ENCODE data around the gene DHCR7.

The DHCR7 gene

DNA sequence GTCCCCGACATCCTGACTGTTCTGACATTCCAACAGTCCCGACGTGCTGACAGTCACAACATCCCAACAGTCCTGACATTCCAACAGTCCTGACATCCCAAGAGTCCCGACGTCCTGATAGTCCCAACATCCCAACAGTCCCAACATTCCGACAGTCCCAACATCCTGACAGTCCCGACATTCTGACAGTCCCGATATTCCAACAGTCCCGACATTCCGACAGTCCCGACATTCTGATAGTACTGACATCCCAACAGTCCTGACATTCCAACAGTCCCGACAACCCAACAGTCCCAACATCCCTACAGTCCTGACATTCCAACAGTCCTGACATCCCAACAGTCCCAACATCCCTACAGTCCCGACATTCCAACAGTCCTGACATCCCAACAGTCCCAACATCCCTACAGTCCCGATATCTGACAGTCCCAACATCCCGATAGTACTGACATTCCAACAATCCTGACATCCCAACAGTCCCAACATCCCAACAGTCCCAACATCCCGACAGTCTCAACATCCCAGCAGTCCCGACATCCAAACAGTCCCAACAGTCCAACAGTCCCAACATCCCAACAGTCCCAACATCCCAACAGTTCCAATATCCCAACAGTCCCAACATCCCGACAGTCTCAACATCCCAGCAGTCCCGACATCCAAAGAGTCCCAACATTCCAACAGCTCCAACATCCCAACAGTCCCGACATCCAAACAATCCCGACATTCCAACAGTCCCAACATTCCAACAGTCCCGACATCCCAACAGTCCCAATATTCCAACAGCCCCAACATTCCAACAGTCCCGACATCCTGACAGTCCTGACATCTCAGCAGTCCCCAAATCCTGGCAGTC is 60.2 kb downstream of the DHCR7 start:
- DNase-seq (ENCODE audit: insufficient read length, low spot score) (no peak), FAIRE-seq (no peak)
- TF ChIP-seq POLR2A (IDR thresholded peaks at IDR 0.05; ENCODE audit: low read depth, low read length), result no peak

DNA sequence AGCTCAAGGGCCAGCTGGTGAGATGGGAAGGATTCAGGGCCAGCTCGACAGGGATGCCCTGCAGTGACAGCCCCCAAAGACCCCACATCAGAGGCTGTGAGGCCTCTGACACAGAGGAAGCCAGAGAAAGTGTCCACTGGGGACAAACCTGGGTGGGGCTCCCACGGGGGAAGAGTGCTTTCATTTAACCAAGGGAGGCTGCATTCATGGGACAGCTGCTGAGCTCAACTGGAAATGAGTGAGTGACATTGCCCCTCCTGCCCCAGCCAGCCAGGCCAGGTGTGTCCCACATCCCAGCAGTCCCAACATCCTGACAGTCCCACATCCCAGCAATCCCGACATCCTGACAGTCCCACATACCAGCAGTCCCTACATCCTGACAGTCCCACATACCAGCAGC is 61.0 kb downstream of the DHCR7 start:
- FAIRE-seq (no peak), DNase-seq (ENCODE audit: insufficient read length, low spot score) (no peak)
- TF ChIP-seq POLR2A (IDR thresholded peaks at IDR 0.05; ENCODE audit: low read depth, low read length), result no peak

DNA sequence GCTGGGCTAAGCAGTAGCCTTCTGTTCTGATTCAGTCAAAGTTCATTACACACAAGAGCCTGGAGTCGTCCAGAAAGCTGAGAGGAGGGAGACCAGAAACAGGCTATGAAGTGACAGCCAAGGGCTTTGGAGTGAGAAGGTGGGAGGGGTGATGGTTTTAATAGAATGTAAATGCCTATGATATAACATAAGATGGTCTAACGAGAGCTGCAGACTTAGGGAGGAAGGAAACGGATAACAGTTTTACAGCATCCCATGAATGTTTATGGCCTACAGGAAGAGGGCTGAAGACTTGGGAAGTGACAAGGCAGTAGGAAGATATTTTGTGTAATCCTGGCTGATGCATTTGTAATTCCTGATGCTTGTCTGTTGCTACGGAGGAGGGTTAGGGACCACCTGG is 62.0 kb downstream of the DHCR7 start:
- no peak for DNase-seq (ENCODE audit: insufficient read length, low spot score)
- no peak for FAIRE-seq
- TF ChIP-seq POLR2A (IDR thresholded peaks at IDR 0.05; ENCODE audit: low read depth, low read length), result no peak

DNA sequence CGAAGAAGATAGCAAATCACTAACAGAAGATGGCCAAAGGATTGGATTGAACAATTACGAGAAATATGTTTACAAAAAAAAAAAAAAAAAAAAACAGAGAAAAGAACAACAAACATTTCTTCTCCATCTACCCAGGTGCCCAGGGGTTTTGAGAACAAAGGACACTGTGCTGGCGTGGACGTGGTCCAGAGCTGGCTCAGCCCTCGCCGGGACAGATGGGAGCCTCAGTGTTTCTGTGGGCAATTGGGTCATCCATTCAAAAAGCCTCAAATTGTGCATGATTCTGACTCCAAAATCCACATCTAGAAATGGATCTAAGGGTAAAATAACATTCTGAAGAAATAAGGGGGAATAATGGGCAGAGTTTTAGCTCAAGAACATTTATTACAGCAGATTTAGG is 63.1 kb downstream of the DHCR7 start:
- no peak for FAIRE-seq

DNA sequence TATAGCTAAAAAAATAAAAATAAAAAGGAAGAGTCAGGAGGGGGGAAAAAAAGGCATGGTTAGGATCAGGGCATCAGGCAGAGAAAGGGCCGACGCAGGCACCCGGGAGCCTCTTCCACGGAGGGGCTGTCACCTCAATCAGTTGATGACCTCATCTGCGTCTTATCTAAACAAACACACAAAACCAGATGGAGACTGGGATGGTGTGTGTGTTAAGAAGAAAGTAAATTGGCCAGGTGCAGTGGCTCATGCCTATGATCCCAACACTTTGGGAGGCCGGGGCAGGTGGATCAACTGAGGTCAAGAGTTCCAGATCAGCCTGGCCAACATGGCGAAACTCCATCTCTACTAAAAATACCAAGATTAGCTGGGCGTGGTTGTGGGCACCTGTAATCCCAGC is 63.6 kb downstream of the DHCR7 start:
- FAIRE-seq (no peak), DNase-seq (ENCODE audit: insufficient read length, low spot score) (no peak)
- TF ChIP-seq POLR2A (IDR thresholded peaks at IDR 0.05; ENCODE audit: low read depth, low read length), result no peak

More for the DNA sequence above, 63.1 kb downstream of the DHCR7 start:
- no peak for DNase-seq (ENCODE audit: insufficient read length, low spot score)
- no peak for TF ChIP-seq POLR2A (IDR thresholded peaks at IDR 0.05; ENCODE audit: low read depth, low read length)

All from H54 (cell line).